HS-5 (cell line): ENCODE measurements around the gene NMT2.

Experiments
- DNase-seq: peaks from one replicate; pipeline ENCODE4 v3.0.0-alpha.2; 2012; ENCODE audit warnings: low read depth

The NMT2 gene

GRCh38 chr10:15181576-15182156 lies 13.2 kb upstream of the NMT2 start:
- no peak for DNase-seq

DNA sequence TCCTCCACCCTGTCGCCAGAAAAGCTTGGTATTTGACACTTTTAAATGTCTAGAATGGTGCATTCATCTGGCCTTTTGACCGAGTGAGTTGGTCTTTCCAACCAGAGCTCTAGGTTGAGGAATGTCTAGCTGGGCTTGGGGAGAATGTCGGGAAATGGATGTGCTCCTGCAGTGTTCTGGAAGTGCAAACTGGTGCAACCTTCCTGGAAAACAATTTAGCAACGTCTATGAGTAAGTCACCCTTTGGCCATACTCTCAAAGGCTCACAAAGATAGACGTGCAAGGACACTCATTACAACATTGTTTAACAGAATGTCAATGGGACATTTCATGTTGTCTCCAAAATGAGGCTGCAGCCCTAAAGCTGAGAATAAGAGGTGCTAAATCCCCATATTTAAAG lies 12.2 kb upstream of the NMT2 start:
- no peak for DNase-seq

DNA sequence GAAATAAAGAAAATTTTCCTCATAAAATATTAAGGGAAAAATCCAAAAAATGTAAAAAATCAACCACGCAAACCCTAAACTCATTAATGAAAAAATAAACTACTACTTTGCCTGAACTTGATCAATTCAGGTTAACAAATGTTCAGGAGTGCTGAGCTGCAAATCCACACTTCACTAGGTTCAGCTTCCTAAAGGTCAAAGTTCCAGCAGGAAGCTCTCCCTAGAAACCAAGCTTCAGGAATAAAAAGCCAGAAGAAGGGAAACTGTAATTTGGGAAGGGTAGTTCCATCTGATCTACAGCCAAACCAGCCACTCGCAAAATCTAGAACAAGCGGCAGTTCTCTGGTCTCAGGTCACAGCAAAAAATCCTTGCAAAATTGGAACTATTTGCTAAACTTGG lies 7.8 kb upstream of the NMT2 start:
- DNase-seq, result no peak

GRCh38 chr10:15175587-15175986 lies 7.1 kb upstream of the NMT2 start:
- no peak for DNase-seq

DNA sequence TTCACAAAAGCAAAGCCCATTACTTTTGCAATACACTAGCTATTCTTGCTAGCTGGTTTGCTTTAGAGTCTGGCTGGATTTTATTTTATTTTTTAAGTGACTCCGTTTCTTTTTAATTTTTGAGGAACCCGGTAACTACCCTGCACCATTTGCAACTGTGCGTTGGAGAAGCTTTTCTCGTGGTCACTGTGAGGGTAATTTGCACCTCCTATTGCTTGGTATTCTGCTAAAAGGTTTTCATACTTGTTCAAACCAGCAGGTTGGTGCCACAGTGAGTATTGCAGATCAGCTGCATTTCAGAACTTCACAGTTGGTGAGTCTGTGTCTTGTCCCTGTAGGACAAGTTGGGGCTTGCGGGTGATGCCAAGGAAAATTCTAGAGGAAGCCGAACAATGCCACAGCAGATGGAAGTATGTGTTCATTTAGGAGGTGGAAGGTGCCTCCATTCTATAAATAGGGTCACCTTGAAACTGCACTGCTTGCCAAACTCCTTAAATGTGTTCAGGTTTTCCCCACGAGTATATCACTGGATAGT lies 3.9 kb upstream of the NMT2 start:
- DNase-seq, result no peak

DNA sequence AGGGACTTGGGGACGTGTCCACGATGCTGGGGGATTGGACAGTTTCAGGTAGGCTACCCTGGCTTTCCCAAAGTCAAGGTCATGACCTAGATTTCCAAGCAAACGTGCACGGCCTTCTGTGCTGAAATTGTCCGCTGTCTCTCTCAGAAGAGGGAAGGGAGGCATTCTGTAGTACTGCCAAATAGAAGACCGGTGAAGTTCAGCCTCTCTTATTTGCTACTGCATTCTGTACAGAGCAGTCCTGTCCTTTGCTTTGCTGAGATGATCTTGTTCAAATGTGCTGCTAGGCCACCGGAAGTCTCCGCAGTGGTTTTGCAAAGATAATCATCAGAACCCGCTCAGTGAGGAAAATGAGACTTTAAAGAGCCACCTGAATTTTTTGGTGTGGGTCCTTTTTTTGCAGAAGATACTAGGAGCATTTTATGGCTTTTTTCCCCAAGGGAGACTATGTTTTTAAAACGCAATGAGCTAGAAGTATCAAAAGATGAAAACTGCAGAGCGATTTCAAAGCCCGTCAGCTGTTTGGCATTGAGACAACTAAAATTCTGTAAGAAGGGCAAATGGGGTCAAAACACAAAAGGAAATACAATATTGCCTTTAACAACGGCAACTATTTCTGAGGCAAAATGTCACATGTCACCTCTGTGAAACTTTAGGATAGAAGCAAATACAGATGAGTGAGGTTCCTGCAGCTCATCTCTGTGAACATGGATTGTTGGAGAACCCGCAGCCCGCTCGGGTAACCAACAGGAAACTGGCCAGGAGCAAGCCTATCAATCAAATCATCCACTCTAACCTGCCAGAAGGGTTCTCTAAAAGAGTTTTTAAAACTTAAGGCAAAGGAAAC lies 1.3 kb upstream of the NMT2 start:
- DNase-seq, result no peak

GRCh38 chr10:15168786-15169554 lies 477 bp upstream of the NMT2 start:
- no peak for DNase-seq

GRCh38 chr10:15167411-15168290 lies 842 bp downstream of the NMT2 start:
- no peak for DNase-seq

DNA sequence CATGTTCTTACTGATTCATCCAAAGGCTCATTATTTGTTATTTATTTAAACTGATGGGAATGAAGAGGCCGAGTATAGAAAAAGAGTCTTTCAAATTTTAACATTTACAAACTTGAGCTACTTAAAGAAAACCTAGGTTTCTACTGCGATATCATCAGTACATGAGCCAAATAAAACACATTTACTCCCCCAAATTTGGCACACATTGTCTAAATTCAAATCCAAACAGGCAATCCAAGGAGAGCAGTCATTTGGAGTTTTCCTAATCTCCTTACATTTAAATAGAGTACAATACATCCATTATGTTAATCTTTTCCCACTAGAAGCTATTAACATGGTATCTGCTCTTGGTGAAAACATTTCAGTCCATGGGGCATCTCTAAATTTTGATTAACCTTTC lies 2.2 kb downstream of the NMT2 start:
- DNase-seq, result no peak

- DNase-seq, result no peak
These were observed 5.2 kb downstream of the NMT2 start for GRCh38 chr10:15163253-15163828.

- DNase-seq, result no peak
These were observed 9.5 kb downstream of the NMT2 start for GRCh38 chr10:15158972-15159371.

GRCh38 chr10:15158448-15158847 lies 10.0 kb downstream of the NMT2 start:
- no peak for DNase-seq

GRCh38 chr10:15155978-15156656 lies 12.4 kb downstream of the NMT2 start:
- no peak for DNase-seq

- no peak for DNase-seq
These were observed 15.9 kb downstream of the NMT2 start for GRCh38 chr10:15152556-15152955.

DNA sequence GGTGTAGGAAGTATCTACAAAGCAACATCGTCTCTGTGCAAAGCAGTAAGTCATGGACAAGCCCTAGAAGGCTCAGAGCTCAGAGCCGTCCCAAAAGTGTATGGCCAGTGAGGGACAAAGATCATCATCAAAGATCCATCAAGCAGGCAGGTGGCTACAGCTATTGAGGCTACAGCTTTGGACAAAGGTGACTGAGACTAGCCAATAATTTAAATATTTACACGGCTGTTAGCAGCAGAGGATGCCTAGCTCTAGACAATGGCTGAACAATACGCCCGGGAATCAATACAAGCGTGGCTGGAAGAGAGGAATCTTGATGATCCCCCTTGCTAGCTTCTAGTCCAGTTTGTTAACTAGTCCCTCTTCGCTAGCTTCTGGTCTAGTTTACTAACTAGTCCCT lies 17.9 kb downstream of the NMT2 start:
- DNase-seq, result no peak

- no peak for DNase-seq
These were observed 19.3 kb downstream of the NMT2 start for GRCh38 chr10:15149042-15149771.

DNA sequence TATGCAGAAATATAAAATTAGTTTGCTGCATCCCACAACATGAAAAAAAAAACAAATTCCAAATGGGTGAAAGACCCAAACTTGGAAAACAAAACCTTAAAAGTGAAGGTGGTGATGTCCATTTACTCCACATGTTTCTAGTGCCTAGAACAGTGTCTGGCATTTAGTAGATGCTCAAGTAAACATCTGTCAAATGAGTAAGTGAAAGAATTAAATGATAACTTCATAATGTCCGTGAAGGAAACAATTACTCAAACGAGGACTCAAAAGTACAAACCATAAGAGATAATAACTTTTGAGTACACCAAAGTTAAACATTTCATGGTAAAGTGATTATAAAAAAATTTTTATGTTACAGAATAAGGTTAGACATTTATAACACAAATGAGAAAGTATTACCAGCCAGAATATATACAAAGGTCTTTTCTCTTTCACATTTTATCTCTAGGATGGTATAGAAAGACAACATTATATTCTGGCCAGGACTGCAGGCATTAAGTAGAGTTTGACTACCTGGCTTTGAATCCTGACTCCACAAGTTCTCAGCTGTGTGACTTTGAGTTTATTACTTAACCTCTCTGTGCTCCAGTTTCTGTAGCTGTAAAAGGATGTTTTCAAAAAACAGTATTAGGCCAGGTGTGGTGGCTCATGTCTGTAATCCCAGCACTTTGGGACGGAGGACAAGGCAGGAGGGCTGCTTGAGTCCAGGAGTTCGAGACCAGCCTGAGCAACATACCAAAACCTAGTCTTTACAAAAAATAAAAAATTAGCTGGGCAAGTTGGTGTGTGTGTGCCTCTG lies 20.7 kb downstream of the NMT2 start:
- DNase-seq, result no peak

DNA sequence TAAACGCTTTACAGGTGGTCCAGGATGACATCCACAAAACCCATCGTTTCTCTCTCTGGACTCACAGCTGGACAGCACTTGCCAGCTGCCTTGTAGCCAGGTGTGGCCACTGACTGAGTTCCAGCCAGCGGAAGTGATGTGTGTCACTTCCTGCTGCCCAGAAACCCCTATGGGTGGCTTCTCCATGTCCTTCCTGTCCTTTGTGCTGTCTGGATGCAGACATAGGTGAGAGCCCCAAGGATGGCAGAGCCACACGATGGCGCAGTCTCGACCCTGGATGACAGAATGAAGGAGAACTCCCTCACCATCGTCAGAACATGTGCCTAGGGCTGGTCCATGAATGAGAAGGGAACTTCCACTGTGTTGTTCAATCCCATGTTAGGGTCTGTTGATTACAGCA lies 22.1 kb downstream of the NMT2 start:
- DNase-seq, result no peak

DNA sequence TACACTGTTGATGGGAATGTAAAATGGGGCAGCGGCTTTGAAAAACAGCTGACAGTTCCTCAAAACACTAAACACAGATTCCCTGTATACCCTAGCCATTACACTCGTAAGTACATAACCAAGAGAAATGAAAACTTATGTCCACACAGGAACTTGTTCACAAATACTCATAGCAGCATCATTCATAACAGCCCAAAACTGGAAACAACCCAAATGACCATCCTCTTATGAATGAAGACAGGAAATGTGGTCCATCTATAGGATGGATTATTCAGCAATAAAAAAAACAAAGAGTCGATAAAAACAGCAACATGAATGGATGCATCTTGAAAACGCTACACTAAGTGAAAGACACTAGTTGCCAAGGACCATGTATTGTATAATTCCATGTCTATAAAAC lies 23.7 kb downstream of the NMT2 start:
- DNase-seq, result no peak
